GM10266 (cell line): Measurements from ENCODE around the gene RELCH.

ENCODE experiments used
- DNase-seq: peaks from one replicate; pipeline ENCODE4 v3.0.0; 2012; ENCODE audit errors: extremely low spot score
- TF ChIP-seq, protein P1 (sequence below): IDR thresholded peaks from 2 replicates; pipeline ENCODE4 v1.5.1; 2012; ENCODE audit warnings: mild to moderate bottlenecking, low read depth; ENCODE audit not compliant: control insufficient read depth, insufficient read depth; ENCODE audit errors: missing control alignments

Gene RELCH

DNA sequence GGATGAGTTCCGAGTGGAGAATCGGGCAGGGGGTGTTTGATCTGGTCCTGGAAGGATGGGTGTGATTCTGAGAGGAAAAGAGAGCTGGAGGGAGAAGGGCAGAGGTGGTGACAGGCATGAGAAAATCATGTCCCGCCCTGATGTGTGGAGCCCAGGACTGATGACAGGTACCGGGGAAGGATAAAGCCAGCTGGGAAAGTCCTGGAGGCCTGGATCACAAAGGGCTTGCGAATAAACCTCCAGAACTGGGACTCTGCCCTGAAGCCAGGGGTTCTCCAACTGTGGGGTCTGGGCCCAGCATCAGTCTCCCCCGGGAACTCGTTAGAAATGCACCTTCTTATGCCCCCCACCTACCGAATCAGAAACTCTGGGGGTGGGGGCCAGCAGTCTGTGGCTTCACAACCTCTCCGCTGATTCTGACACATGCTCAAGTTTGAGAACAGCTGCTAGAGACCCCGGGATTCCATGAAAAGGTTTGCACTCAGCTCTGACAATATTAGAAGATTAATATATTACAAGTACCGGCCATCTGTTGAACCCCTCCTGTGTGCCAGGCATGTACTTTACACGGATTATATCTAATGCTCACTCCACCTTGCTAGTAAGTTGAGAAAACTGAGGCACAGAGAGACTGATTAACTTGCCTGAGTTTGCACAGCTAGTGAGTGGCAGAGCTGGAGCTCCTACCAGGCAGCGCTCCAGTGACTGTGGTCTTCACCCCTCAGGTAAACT, 146.1 kb downstream of the RELCH start:
- TF ChIP-seq, protein P1, sequence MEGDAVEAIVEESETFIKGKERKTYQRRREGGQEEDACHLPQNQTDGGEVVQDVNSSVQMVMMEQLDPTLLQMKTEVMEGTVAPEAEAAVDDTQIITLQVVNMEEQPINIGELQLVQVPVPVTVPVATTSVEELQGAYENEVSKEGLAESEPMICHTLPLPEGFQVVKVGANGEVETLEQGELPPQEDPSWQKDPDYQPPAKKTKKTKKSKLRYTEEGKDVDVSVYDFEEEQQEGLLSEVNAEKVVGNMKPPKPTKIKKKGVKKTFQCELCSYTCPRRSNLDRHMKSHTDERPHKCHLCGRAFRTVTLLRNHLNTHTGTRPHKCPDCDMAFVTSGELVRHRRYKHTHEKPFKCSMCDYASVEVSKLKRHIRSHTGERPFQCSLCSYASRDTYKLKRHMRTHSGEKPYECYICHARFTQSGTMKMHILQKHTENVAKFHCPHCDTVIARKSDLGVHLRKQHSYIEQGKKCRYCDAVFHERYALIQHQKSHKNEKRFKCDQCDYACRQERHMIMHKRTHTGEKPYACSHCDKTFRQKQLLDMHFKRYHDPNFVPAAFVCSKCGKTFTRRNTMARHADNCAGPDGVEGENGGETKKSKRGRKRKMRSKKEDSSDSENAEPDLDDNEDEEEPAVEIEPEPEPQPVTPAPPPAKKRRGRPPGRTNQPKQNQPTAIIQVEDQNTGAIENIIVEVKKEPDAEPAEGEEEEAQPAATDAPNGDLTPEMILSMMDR: no peak

DNA sequence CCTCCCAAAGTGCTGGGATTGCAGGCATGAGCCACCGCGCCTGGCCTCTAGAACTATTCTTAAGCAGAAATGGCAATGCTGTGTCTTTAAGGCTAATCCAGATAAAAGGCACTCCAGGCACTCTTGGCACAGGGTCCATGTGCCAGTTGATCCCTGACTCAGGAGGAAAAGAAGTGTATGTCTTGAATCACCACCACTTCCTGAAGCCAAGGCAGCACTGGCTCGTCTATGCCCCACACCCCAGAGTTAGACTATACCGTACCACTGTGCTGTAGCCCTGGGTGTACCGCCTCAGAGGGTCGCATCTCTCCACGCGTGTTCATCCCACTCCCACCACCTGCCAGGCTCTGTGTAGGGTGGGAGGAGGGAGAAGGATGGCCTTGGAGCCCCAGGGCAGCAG, 147.1 kb downstream of the RELCH start:
- TF ChIP-seq, protein P1: no peak
- DNase-seq: no peak

More for the DNA sequence above, 146.1 kb downstream of the RELCH start:
- DNase-seq: no peak

DNA sequence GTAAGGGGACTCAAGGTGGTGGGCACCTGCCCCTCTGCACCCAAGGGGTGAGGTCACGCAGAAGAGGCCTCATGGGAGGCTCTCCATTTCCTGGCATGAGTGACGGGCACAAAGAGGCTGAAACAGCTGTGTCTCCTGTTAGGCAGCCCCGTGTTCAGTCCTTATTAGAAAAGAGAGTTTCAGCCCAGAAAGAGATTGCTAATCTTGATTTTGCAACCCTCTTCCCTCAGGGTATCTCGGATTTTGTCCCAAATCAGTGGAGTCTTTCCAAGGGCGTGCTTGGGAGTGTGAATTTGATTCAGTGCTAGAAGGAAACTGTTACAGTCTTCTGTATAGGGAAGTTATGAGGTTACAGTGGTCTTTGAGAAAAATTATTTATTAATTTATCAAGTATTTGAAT, 148.4 kb downstream of the RELCH start:
- no peak for DNase-seq
- TF ChIP-seq, protein P1: no peak

- TF ChIP-seq, protein P1: no peak
Observed at GRCh38 chr18:62336618-62337017, 149.6 kb downstream of the RELCH start.

GRCh38 chr18:62337336-62337735, 150.3 kb downstream of the RELCH start:
- TF ChIP-seq, protein P1: no peak

More at GRCh38 chr18:62336618-62337017, 149.6 kb downstream of the RELCH start:
- DNase-seq: no peak

GRCh38 chr18:62338446-62339105, 151.5 kb downstream of the RELCH start:
- DNase-seq: no peak
- TF ChIP-seq, protein P1: no peak

More at GRCh38 chr18:62337336-62337735, 150.3 kb downstream of the RELCH start:
- no peak for DNase-seq
